HG03103 (cell line): ENCODE data around the gene RNF126.

ENCODE experiments used
- ATAC-seq: cut with Tn5 transposase; IDR thresholded peaks from one replicate; pipeline ENCODE4 v1.9.1; 2021; ENCODE audit warnings: low read depth; ENCODE audit not compliant: unreplicated experiment

Gene RNF126

GRCh38 chr19:664913-665443 is 2.0 kb upstream of the RNF126 start:
- ATAC-seq = no peak

GRCh38 chr19:663682-664117 is 686 bp upstream of the RNF126 start:
- ATAC-seq = no peak

GRCh38 chr19:662207-662961 is 630 bp downstream of the RNF126 start:
- ATAC-seq = no peak

GRCh38 chr19:661427-662196 is 1.4 kb downstream of the RNF126 start:
- no peak for ATAC-seq

- ATAC-seq = no peak
Measured at GRCh38 chr19:660793-661426, 2.1 kb downstream of the RNF126 start.

- ATAC-seq = no peak
Measured at GRCh38 chr19:658916-659839, 3.8 kb downstream of the RNF126 start.

- ATAC-seq = no peak
Measured at GRCh38 chr19:658059-658839, 4.8 kb downstream of the RNF126 start.

- no peak for ATAC-seq
Measured at GRCh38 chr19:657611-658010, 5.4 kb downstream of the RNF126 start.

- ATAC-seq = no peak
Measured at GRCh38 chr19:656751-657559, 6.1 kb downstream of the RNF126 start.

GRCh38 chr19:655691-656090 is 7.3 kb downstream of the RNF126 start:
- no peak for ATAC-seq

- ATAC-seq = no peak
Measured at GRCh38 chr19:653425-653824, 9.6 kb downstream of the RNF126 start.

GRCh38 chr19:652467-653389 is 10.3 kb downstream of the RNF126 start:
- ATAC-seq = no peak

- no peak for ATAC-seq
Measured at GRCh38 chr19:651991-652390, 11.0 kb downstream of the RNF126 start.

- ATAC-seq = no peak
Measured at GRCh38 chr19:651114-651818, 11.7 kb downstream of the RNF126 start.

GRCh38 chr19:650121-650520 is 12.9 kb downstream of the RNF126 start:
- ATAC-seq = no peak

- ATAC-seq = no peak
Measured at GRCh38 chr19:648904-649801, 13.9 kb downstream of the RNF126 start.
